Activated CD8-positive, alpha-beta memory T cell treated with anti-CD3 and anti-CD28 coated beads for 24 hours (primary cell): ENCODE results near the gene TYW1B.
"Not testable (repeated sequence)": the region's sequence is repeated elsewhere in the genome, so short reads cannot be mapped to it uniquely, and the experiment has no call there.

Experiments
- DNase-seq: peaks from one replicate; pipeline ENCODE4 v3.0.0-alpha.2; 2020

TYW1B gene

GRCh38 chr7:72808511-72808910 lies 19.5 kb downstream of the TYW1B start:
- not testable (repeated sequence) for DNase-seq

GRCh38 chr7:72806851-72807250 lies 21.1 kb downstream of the TYW1B start:
- DNase-seq: not testable (repeated sequence)

- no peak for DNase-seq
Observed at GRCh38 chr7:72805526-72806494, 22.2 kb downstream of the TYW1B start.

- not testable (repeated sequence) for DNase-seq
Observed at GRCh38 chr7:72803778-72804177, 24.2 kb downstream of the TYW1B start.

- DNase-seq: not testable (repeated sequence)
Observed at GRCh38 chr7:72801564-72801963, 26.4 kb downstream of the TYW1B start.

- not testable (repeated sequence) for DNase-seq
Observed at GRCh38 chr7:72795401-72795800, 32.6 kb downstream of the TYW1B start.

GRCh38 chr7:72793791-72794190 lies 34.2 kb downstream of the TYW1B start:
- no peak for DNase-seq

- DNase-seq: not testable (repeated sequence)
Observed at GRCh38 chr7:72790698-72791060, 37.3 kb downstream of the TYW1B start.

GRCh38 chr7:72790048-72790697 lies 37.8 kb downstream of the TYW1B start:
- not testable (repeated sequence) for DNase-seq

- no peak for DNase-seq
Observed at GRCh38 chr7:72785166-72785955, 42.6 kb downstream of the TYW1B start.

GRCh38 chr7:72783601-72784370 lies 44.2 kb downstream of the TYW1B start:
- not testable (repeated sequence) for DNase-seq

- no peak for DNase-seq
Observed at GRCh38 chr7:72781631-72782030, 46.4 kb downstream of the TYW1B start.

- DNase-seq: no peak
Observed at GRCh38 chr7:72781161-72781560, 46.8 kb downstream of the TYW1B start.

GRCh38 chr7:72780289-72780894 lies 47.6 kb downstream of the TYW1B start:
- DNase-seq: not testable (repeated sequence)

- DNase-seq: not testable (repeated sequence)
Observed at GRCh38 chr7:72777167-72777566, 50.8 kb downstream of the TYW1B start.

- DNase-seq: not testable (repeated sequence)
Observed at GRCh38 chr7:72772627-72773026, 55.4 kb downstream of the TYW1B start.

- not testable (repeated sequence) for DNase-seq
Observed at GRCh38 chr7:72766994-72767393, 61.0 kb downstream of the TYW1B start.

- no peak for DNase-seq
Observed at GRCh38 chr7:72760602-72761001, 67.4 kb downstream of the TYW1B start.

GRCh38 chr7:72754312-72754711 lies 73.7 kb downstream of the TYW1B start:
- DNase-seq: no peak

GRCh38 chr7:72753781-72754180 lies 74.2 kb downstream of the TYW1B start:
- no peak for DNase-seq

GRCh38 chr7:72753229-72753628 lies 74.8 kb downstream of the TYW1B start:
- not testable (repeated sequence) for DNase-seq

- no peak for DNase-seq
Observed at GRCh38 chr7:72751978-72752377, 76.0 kb downstream of the TYW1B start.
